NCI-H226 (cell line): ENCODE data around the gene SH3GL1.

Source experiments
- DNase-seq: peaks from one replicate; pipeline ENCODE4 v3.0.0-alpha.2; 2015

The SH3GL1 gene

GRCh38 chr19:4431808-4432674 lies 31.7 kb upstream of the SH3GL1 start:
- DNase-seq = no peak

DNA sequence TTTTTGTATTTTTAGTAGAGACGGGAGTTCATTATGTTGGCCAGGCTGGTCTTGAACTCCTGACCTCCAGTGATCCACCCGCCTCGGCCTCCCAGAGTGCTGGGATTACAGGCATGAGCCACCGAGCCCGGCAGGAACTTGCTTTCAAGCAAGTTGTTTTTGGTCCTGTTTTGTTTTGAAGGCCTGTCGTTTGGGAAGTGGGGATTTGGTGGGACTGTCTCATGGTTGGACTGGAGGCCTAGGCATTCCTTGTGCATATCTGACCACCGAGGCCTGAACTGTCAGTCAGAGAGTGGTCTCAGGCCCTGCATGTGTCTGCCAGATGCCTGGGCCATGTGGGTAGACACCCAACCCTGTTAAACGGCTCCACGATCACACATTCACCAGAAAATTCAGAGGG lies 30.9 kb upstream of the SH3GL1 start:
- no peak for DNase-seq

GRCh38 chr19:4430760-4431159 lies 30.4 kb upstream of the SH3GL1 start:
- no peak for DNase-seq

DNA sequence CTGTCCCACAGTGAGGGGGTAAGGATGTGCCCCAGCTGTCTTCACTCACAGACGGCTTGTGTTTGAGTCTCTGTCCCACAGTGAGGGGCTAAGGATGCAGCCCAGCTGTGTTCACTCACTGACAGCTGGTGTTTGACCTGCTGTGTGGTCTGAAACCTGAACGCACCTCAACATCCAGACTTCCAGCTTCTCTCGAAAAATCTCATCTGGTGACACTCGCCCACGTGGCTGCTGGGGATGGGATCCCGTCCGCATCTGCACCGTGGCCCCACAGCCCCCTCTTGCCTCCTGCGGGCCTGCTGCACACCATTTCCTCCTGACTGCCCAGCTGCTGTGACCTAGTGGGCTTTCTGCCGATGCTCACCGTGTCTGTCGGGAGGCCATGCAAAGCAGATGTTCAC lies 29.4 kb upstream of the SH3GL1 start:
- no peak for DNase-seq

GRCh38 chr19:4429256-4429655 lies 28.9 kb upstream of the SH3GL1 start:
- DNase-seq = no peak

DNA sequence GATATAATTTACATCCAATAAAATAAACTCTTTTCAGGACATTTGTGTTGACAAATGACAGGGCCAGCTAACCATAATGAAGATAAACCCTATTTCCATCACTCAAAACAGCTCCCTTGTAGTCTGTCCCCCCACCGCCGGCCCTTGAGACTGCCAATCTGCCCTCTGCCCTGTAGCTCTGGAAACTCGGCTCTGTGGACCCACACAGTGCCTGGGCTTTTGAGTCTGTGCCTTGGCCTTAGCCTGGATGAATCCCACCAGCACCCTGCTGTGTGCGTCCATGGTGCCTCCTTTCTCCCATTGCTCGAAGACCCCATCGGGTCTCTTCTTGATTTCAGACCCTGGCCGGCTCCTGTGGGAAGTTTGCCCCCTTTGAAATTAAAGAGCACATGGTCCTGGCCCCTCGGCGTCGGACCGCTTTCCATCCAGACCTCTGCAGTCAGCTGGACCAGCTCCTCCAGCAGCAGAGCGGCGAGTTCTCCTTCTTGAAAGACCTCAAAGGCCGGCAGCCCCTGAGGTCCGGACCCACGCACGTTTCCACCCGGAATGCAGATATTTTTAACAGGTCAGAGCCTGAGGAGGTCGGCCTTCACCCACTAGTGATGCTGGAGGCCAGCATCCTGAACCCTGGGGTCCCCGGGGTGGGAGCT lies 28.1 kb upstream of the SH3GL1 start:
- DNase-seq = no peak

GRCh38 chr19:4425537-4425936 lies 25.2 kb upstream of the SH3GL1 start:
- DNase-seq = peak; percentile 29

DNA sequence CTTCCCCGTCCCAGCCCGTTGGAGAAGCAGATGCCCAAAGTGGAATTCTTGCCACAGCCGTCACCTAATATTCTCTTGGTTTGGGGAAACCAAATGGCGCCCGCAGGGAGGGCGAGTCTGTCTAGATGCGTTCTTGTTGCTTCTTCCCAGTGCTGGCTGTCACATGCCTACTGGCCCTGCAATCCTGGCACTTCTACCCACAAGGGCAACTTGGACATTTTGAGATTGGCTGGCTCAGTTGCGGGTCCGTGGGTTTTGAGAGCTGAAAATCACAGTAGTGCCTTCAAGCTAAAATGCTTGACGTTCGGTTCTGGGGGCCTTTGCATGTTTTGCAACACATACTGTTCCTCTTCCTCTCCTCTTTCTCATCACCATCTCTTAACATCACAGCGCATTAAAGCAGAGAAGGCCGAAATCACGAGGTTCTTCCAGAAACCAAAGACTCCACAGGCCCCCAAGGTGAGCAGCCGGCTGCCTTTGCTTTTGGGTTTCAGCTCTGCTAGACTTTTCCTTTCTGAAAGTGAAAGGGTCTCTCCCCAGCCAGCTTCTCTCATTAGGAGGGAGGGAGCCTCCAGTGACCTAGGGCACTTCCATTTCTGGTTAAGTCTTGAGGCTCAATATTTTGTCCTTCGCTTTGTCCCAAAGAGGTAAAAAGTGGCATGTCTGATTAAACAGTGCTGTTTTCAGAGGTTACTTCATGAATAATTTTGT lies 23.2 kb upstream of the SH3GL1 start:
- DNase-seq = no peak

- DNase-seq = no peak
Measured at GRCh38 chr19:4416268-4416667, 15.9 kb upstream of the SH3GL1 start.

- DNase-seq = peak; percentile 37
Measured at GRCh38 chr19:4415352-4415751, 15.0 kb upstream of the SH3GL1 start.

DNA sequence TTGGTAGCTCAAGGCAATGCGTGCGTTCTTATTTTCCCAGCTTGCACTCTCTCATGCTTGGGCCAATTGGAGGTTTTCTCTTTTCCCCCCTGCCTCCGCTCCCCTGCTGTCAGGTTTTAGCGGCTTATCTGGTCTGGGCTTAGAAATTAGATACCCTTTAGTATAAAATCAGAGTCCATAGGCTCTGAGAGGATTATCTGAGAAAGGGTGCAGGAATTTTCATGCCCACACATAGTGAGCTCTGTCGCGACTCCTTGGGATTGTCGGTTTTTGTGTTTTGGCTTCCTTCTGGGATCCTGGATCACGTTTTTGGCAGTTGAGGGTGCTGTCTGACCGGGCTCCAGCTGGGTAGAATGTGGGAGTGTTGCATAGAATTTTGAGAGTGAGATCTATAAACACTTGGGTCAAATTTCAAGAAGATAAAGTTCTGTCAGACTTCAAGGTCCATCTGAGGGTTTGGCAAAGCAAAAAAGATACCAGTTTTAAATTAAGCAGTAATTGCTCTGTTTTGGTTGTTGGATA lies 14.5 kb upstream of the SH3GL1 start:
- peak; percentile 40 for DNase-seq

DNA sequence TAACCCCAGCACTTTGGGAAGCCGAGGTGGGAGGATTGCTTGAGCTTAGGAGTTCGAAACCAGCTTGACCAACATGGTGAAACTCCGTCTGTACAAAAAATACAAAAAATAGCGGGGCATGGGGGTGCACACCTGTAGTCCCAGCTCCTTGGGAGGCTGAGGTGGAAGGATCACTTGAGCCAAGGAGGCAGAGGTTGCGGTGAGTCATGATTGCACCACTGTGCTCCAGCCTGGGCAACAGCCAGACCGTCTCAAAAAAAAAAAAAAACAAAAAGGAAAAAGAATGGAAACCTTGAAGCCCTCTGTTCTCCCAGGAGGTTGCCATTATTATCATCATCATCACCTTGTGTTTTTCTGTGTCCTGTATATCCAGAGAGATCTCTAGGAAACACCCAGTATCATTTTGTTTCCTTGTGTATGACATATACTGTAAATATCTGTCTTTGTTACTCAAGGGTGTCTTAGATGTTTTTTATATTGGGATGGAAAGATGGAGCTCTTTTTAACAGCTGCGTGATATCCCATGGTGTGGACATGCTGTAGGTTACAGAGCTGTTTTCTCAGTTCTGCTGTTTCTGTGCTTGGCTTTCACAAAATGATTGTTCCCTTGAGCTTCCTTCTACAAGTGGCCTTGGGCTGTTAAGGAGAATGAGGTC lies 13.9 kb upstream of the SH3GL1 start:
- DNase-seq = no peak

DNA sequence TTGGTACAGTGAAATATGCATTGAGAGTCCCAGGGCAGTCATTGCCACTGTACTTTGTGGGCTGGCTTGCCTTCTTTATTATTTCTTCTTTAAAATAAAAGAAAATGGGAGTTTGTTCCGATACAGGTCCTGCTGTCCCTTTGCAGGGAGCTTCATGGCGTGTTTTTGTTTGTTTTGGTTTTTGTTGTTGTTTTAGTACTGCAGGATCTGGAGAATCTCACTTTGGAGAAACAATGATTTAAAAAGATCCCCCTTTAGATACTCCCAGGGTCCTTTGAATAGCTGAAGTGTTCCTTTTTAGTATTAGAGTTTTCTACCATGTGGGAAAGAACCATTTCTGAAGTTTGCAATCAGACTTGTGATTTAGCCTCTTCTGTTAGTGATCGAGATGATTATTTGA lies 13.2 kb upstream of the SH3GL1 start:
- DNase-seq = no peak

- no peak for DNase-seq
Measured at GRCh38 chr19:4409123-4409933, 9.0 kb upstream of the SH3GL1 start.

- no peak for DNase-seq
Measured at GRCh38 chr19:4406626-4407025, 6.3 kb upstream of the SH3GL1 start.

DNA sequence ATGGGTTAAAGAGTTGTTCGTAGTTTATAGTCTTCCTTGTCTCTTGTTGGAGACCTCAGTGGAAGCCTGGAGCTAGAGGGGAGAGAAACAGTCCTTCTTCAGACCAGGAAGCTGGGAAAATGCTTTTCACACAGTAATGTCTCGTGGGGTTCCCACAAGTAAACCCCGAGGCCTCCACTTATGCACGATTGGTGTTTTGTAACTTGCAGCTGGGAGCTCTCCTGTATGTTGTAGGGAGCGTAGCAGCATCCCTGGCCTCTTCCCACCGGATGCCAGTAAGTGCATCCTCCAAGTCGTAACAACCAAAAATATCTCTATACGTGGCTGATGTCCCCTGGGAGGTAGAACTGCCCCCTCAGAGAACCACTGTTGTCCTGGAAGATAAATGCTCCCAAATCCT lies 5.6 kb upstream of the SH3GL1 start:
- DNase-seq = no peak

- DNase-seq = no peak
Measured at GRCh38 chr19:4403005-4403761, 2.8 kb upstream of the SH3GL1 start.

DNA sequence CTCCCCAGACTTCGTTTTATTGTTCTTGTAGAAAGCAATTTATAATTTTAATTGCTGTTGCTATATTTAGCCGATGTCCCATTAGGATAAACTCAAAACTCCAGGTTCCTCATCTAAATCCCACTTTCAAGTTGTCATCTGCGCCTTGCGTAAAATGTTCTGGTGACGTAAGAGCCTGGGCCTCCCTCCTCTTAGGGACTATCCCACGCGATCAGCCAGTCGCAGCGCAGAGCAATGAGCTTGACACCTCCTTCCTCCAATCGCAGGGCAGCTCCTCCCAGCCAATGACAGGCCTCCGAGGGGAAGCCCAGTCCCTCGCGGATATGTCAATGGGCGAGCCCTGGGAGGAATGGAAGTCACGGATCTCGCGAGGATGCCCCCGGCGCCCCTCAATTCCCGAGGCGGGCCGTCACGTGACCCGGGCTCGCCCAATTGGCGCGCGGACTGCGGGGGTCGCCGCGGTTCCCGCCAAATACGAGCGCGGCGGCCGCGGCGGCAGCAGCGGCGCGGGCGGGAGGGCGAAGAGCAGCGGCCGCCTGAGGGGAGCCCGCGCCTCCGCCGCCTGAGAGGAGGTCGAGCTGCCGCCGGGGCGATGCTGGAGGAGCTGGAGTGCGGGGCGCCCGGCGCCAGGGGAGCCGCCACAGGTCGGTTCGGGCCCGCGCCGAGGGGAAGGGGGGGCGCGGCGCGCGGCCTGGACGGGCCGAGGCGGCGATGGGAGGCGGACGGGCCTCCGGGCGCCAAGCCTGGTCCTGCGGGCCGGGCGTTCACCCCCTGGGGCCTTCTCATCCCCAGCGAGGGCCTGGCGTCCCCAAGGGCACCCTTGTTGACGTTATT lies 2.0 kb upstream of the SH3GL1 start, which contains the start of gene CHAF1A:
Gene CHAF1A, plus strand, starts transcription at position 470 of the 834 bp plus-strand sequence. Its CDS starts 123 bp downstream, at position 593.
- DNase-seq = peak; percentile 100

DNA sequence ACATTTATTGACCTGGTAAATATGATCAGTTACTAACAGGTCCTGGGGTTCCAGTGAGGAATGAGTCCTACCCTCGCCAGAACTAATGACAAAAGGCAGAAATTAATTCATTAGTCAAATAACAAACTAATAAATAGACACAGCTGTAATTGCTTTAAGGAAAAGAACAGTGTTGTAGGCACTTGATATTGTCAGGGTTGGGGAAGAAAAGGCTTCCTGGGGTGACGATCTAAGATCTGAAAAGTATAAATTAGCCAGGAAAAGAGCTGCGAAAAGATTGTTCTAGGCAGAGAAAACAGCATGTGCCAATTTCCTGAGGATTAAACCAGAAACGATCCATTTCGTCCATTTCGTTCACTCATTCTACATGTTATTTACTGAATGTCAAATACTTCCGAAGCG lies 1.4 kb upstream of the SH3GL1 start:
- no peak for DNase-seq

- DNase-seq = no peak
Measured at GRCh38 chr19:4399812-4400134, 574 bp downstream of the SH3GL1 start.
